Gastroesophageal sphincter (tissue), 4 donors: ENCODE results near the gene AKAP3. TPM values are rescaled to one million over a fixed set of nuclear protein-coding genes. Genes with fewer than 3 reads are reported as not detected.

Experiments
- ATAC-seq: fragments of 150-250 bp; one replicate; pipeline ENCODE4 v1.9.1; 2016; ENCODE audit warnings: mild to moderate bottlenecking, moderate library complexity
- H3K27ac ChIP-seq, 4 donors: fragments of 200-600 bp; sonication (generic) in 3 of 4; 1 replicate in 3 of 4; 2 replicates in 1 of 4; pipeline ENCODE4 v1.5.1; 2016 to 2019
- H3K27me3 ChIP-seq: fragments of 200-600 bp; sonication (generic); one replicate; pipeline ENCODE4 v1.5.1; 2019
- H3K36me3 ChIP-seq, 2 donors: fragments of 200-600 bp; sonication (generic); one replicate each; pipeline ENCODE4 v1.5.1; 2019; ENCODE audit warnings: control low read depth in 1 of 2
- H3K4me1 ChIP-seq, 3 donors: fragments of 200-600 bp; sonication (generic); 1 replicate in 2 of 3; 2 replicates in 1 of 3; pipeline ENCODE4 v1.5.1; 2016 to 2019; ENCODE audit warnings: control low read depth in 2 of 3
- H3K4me3 ChIP-seq, 2 donors: fragments of 200-600 bp; sonication (generic); one replicate each; pipeline ENCODE4 v1.5.1; 2019; ENCODE audit warnings: mild to moderate bottlenecking in 1 of 2, moderate library complexity in 1 of 2
- H3K9me3 ChIP-seq, 3 donors: fragments of 200-600 bp; sonication (generic); one replicate each; pipeline ENCODE4 v1.5.1; 2017 to 2019; ENCODE audit warnings: control low read depth in 2 of 3
- EP300 ChIP-seq: sonication (generic); formaldehyde crosslinking; IDR thresholded peaks from one replicate; pipeline ENCODE4 v1.6.1; 2017; ENCODE audit warnings: antibody characterized with exemption, mild to moderate bottlenecking
- POLR2A ChIP-seq, 2 donors: fragments of 450-650 bp; IDR thresholded peaks; one replicate each; pipeline ENCODE4 v1.6.1; 2017; ENCODE audit warnings: antibody characterized with exemption in 2 of 2, mild to moderate bottlenecking in 2 of 2, moderate library complexity in 1 of 2
- POLR2AphosphoS5 ChIP-seq: sonication (generic); formaldehyde crosslinking; IDR thresholded peaks from one replicate; pipeline ENCODE4 v1.6.1; 2017; ENCODE audit warnings: antibody characterized with exemption
- WGBS, 2 donors: methylation state at CpG; one replicate each; pipeline ENCODE4 v1.1.5; 2018; ENCODE audit warnings: low coverage in 1 of 2; 5-methylcytosine and 5-hydroxymethylcytosine counted together
- total RNA-seq, 4 donors: library from RNA; depleted of rRNA; stranded (reverse); fragments of >200 nt; gene quantifications; one replicate each; pipeline ENCODE4 v1.1.0, GENCODE V29; 2016
- TF ChIP-seq, protein P1 (sequence below), 4 experiments: fragments of 200-600 bp in 2 of 4; fragments of 450-650 bp in 2 of 4; sonication (generic) in 1 of 4; IDR thresholded peaks; one replicate each; pipeline ENCODE4 v1.5.1; 2017 to 2019; ENCODE audit warnings: antibody characterized with exemption in 4 of 4, mild to moderate bottlenecking in 2 of 4, moderate library complexity in 2 of 4

AKAP3 gene
- total RNA-seq, 4 donors from 2014 or later = 0.13 to 3.1 (median 1.6) TPM

DNA sequence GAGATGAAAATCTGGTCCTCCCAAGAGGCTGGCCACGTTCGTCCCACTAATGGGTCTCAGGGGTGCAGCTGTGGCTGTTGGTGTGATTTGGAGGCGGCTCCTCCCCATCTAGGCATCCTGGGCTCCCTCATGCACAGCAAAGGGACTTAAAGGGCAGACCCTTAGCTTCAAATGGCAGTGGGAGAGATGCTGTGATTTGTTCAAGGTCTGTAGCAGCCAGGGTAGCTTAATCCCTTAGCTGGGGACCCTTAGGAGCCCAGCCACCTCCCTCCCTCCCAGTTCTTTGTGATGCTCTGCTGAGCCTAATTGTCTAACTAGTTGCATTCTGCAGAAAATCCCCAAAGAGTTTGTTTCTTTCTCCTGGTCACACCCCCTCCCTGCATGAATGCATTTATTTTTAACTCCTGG, 68.6 kb downstream of the AKAP3 start:
- H3K36me3 ChIP-seq = no peaks in the 10 kb centered on the region
- no peak overlapping the region for H3K4me3 ChIP-seq
- H3K4me1 ChIP-seq = no peaks in the 10 kb centered on the region
- no peaks in the 10 kb centered on the region for H3K9me3 ChIP-seq
- WGBS, 2 donors = no CpG with 5 or more reads among the region's 3 CpGs
- TF ChIP-seq, protein P1, sequence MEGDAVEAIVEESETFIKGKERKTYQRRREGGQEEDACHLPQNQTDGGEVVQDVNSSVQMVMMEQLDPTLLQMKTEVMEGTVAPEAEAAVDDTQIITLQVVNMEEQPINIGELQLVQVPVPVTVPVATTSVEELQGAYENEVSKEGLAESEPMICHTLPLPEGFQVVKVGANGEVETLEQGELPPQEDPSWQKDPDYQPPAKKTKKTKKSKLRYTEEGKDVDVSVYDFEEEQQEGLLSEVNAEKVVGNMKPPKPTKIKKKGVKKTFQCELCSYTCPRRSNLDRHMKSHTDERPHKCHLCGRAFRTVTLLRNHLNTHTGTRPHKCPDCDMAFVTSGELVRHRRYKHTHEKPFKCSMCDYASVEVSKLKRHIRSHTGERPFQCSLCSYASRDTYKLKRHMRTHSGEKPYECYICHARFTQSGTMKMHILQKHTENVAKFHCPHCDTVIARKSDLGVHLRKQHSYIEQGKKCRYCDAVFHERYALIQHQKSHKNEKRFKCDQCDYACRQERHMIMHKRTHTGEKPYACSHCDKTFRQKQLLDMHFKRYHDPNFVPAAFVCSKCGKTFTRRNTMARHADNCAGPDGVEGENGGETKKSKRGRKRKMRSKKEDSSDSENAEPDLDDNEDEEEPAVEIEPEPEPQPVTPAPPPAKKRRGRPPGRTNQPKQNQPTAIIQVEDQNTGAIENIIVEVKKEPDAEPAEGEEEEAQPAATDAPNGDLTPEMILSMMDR (IDR thresholded peaks at IDR 0.05) = no peak
- TF ChIP-seq EP300 (no peak), POLR2A (IDR thresholded peaks at IDR 0.05) (no peak), POLR2AphosphoS5 (no peak)
- no peak overlapping the region for H3K27ac ChIP-seq
- ATAC-seq = no peak
- H3K27me3 ChIP-seq = no peaks in the 10 kb centered on the region

DNA sequence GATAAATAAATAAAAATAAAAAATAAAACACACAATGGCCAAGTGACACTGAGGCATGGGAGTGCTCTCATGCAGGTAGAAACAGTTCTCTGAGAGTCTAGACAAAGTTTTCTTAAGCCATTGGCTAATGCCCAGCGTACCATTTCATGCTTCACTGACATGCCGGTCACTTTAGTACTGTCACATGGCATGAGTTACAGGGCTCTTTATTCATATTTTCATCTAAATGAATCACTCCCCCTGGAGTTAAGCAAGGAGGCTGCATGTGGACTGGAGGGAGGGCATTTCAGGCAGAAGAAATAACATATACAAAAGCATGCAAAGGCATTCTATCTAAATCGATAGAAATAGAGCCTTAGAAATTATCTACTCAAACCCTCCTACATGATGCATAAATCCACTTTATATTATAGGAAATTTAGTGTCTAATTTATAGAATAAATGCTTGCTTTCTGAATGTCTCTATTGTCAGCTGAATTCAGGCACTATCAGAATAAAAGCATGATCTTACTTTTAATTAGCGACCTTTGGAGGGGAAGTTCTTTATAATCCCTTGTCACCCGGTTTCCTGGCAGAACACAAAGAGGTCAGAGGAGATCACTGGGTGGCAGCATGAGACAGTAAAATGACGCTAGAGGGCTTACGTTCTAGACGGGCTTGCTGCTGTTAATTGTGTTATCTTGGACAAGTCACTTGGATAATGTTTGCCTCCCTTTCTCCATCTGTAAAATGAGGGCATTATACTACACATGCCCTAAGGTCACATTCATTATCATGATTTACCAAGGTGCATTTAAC, 69.3 kb downstream of the AKAP3 start:
- no peak for ATAC-seq
- Histone ChIP-seq H3K36me3 (no peaks in the 10 kb centered on the region), H3K27ac (no peak overlapping the region), H3K27me3 (no peaks in the 10 kb centered on the region), H3K4me3 (no peak overlapping the region), H3K9me3 (no peaks in the 10 kb centered on the region), H3K4me1 (no peaks in the 10 kb centered on the region)
- WGBS, 2 donors = 30 to 49% methylated on average over 4 to 8 of the region's 8 CpGs
- no peak for TF ChIP-seq EP300

DNA sequence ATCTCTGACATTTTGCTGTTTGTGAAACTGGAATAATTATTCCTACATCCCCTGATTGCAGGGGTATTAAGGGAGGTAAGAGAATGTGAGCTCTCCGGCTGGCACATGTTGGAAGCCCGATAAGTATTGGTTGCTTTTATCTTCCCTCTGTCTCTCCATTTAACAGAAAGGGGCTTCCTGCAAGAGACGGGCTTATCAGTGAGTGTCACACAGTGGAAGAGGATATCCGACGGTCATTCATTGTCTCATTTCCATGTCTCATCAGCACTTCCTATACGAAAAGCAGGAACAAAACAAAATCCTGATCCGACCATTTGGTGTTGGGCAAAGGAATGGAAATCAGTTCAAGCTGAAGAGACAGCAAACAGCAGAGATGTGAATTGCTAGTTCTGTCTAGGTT, 76.2 kb downstream of the AKAP3 start:
- Histone ChIP-seq H3K36me3 (no peaks in the 10 kb centered on the region), H3K4me3 (no peak overlapping the region), H3K27me3 (no peaks in the 10 kb centered on the region), H3K9me3 (no peaks in the 10 kb centered on the region), H3K27ac (no peak overlapping the region), H3K4me1 (no peaks in the 10 kb centered on the region)
- no peak for TF ChIP-seq POLR2A (IDR thresholded peaks at IDR 0.05)
- no peak for TF ChIP-seq EP300
- TF ChIP-seq, protein P1 (IDR thresholded peaks at IDR 0.05) = no peak
- no peak for TF ChIP-seq POLR2AphosphoS5
- ATAC-seq = no peak
- WGBS, 2 donors = 59 to 64% methylated on average over 4 to 7 of the region's 7 CpGs

DNA sequence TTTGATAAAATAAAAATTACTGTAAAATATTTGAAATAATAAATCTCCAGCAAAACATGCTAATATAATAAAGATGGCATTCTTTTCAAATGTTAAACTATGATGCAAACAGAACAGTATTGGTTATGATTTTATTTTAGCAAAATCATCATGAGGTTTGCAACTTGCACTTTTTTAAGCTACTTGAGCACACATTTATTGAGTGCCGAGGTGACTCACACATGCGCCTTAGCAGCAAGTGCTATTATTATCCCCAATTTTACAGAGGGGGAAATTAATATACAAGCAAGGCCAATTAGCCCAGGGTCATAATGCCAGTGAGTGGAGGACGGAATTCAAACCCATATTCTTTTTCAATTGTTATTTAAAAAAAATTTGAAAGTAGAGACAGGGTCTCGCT, 79.6 kb downstream of the AKAP3 start:
- H3K4me3 ChIP-seq = no peak overlapping the region
- 87 to 89% methylated on average over 4 of the region's 4 CpGs for WGBS, 2 donors
- H3K36me3 ChIP-seq = no peaks in the 10 kb centered on the region
- ATAC-seq = no peak
- TF ChIP-seq POLR2A (IDR thresholded peaks at IDR 0.05) (no peak), POLR2AphosphoS5 (no peak), EP300 (no peak)
- TF ChIP-seq, protein P1 (IDR thresholded peaks at IDR 0.05) = no peak
- H3K27ac ChIP-seq = no peak overlapping the region
- H3K9me3 ChIP-seq = no peaks in the 10 kb centered on the region
- no peaks in the 10 kb centered on the region for H3K27me3 ChIP-seq
- H3K4me1 ChIP-seq = no peaks in the 10 kb centered on the region

DNA sequence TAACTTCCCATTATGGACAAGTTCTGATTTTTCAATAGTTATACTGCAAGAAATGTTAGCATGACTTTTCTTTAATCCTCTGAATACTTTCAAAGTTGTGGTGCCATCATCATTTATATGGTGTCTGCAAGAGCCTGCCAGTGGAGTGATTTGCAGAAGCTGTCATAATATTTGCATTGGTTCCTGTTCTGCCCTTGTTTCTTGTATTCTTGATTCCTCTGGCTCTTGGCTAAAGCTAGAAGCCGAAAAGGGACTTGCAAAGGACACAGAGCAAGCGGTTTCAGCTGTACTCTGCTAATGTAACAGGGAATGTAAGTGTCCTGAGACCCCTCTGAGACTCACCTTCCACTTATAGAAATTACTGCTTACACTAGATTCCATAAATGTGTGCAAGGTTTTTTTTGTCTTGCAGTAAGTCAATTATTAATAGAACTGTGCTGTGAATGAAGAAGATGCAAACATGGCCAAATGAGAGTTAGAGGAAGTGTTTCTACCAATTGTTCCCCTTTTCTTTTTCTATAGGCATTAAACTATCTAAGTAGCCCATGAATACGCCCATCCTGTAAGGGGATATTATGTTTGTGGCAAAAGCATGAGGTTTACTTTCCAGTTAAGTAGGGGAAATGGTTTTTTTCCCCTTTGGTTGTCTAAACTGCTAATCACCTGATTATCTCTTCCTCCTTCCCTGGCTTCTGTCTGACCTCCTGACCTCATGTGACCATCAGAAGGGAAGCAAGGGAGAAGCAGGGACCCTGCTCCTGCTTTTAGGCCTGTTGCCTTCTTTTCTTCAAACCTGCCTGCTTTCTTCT, 81.6 kb downstream of the AKAP3 start:
- no peak overlapping the region for H3K27ac ChIP-seq
- peaks cover 7% of the 10 kb centered on the region for H3K27me3 ChIP-seq
- no peaks in the 10 kb centered on the region for H3K36me3 ChIP-seq
- ATAC-seq = no peak
- H3K4me3 ChIP-seq = no peak overlapping the region
- H3K9me3 ChIP-seq = no peaks in the 10 kb centered on the region
- peaks cover 0 to 4% (median 0%) of the 10 kb centered on the region in 3 donors for H3K4me1 ChIP-seq
- WGBS, 2 donors = 50 to 51% methylated on average over 2 to 3 of the region's 3 CpGs
- TF ChIP-seq EP300 (no peak), POLR2AphosphoS5 (no peak)
- TF ChIP-seq, protein P1 (IDR thresholded peaks at IDR 0.05) = no peak
